ELF-1 (cell line): ENCODE results near the gene LBHD1.
A peak's percentile ranks its signal among the peaks of the same experiment; 100 is the strongest.
"Not testable (repeated sequence)": the region's sequence is repeated elsewhere in the genome, so short reads cannot be mapped to it uniquely, and the experiment has no call there.

Experiments
- DNase-seq: peaks from one replicate; pipeline ENCODE4 v3.0.0-alpha.2; 2016; ENCODE audit warnings: low read depth, low spot score

Gene LBHD1

DNA sequence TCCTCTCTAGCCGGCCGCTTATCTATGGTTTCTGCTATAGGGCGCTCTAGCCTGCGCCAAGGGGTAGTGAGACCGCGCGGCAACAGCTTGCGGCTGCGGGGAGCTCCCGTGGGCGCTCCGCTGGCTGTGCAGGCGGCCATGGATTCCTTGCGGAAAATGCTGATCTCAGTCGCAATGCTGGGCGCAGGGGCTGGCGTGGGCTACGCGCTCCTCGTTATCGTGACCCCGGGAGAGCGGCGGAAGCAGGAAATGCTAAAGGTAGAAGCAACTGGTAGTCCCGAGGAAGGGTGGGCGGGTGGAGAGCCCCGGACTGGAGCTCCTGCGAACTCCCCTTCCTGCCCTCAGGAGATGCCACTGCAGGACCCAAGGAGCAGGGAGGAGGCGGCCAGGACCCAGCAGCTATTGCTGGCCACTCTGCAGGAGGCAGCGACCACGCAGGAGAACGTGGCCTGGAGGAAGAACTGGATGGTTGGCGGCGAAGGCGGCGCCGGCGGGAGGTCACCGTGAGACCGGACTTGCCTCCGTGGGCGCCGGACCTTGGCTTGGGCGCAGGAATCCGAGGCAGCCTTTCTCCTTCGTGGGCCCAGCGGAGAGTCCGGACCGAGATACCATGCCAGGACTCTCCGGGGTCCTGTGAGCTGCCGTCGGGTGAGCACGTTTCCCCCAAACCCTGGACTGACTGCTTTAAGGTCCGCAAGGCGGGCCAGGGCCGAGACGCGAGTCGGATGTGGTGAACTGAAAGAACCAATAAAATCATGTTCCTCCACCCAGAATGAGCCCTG lies at the start of gene LBHD1, which contains the start of gene UQCC3:
Gene LBHD1, minus strand, starts transcription at position 660 of the 782 bp plus-strand sequence. CDS start 2,236 bp downstream, outside the sequence.
Gene UQCC3, plus strand, starts transcription at position 66 of the 782 bp plus-strand sequence. Its CDS starts 73 bp downstream, at position 139.
- peak; percentile 89 for DNase-seq

- DNase-seq = no peak
These were observed 47.4 kb upstream of the LBHD1 start for GRCh38 chr11:62719302-62719978.

- DNase-seq = no peak
These were observed 44.7 kb upstream of the LBHD1 start for GRCh38 chr11:62716816-62717215.

DNA sequence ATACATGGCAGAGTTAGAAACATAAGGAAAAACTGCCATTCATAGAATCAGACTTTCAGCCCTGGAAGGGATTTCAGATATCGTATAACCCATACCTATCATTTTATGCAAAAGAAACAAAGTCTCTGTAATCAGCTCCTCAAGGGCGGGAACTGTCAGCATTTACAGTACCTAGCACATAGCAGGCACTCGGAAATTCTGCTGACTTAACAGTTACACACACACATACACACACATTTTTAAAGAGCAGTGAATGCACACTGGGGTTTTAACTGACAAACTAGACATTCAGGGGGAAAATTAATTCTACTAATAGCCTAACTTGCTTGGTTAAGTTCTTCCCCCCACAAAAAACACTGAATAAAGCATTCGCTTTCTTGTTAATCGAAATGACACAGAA lies 44.1 kb upstream of the LBHD1 start:
- no peak for DNase-seq

GRCh38 chr11:62715150-62716130 lies 43.4 kb upstream of the LBHD1 start:
- no peak for DNase-seq

- peak; percentile 34 for DNase-seq
These were observed 41.3 kb upstream of the LBHD1 start for GRCh38 chr11:62713343-62713742.

DNA sequence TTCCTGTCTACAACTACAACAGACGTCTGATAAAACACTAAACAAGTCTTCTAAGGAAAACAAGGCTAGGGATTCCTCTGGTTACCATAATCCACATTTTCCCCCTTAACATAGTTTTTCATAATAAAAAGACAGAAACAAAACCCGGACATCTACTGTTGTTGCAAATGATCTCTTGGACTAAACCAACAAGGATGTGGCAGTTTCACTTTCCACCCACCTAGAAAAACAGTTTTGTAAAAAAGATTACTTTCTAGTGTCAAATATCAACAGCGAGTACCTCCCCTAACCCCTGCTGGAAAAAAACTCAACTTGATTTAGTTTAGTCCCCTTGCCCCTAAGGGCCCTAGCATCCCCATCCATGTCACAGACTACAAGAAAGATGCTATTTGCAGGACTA lies 40.8 kb upstream of the LBHD1 start:
- no peak for DNase-seq

DNA sequence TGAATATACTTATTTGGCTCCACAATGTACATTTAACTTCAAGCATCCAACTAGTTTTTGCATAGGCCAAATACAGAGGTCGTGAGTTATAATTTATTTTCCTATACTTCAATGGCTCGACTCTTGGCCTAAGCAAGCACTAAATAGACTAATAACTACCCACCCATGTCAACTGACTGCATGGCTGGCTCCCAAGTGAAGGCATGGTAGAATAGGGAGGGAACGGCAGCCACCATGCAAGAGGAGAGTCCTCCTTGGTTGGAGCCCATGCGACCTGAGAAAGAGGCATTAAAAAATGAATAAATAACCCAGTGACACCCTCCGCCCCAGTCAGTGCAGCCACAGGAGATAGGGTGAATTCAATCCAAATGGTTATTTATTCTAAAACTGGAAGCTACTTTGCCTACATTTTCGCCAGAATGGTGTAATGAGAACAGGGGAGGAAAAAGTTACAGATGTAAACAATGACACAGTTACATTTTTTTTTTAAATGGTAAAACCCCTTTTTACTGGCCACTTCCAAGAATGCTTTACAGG lies 40.3 kb upstream of the LBHD1 start:
- no peak for DNase-seq

- DNase-seq = no peak
These were observed 37.9 kb upstream of the LBHD1 start for GRCh38 chr11:62710001-62710345.

GRCh38 chr11:62709247-62710000 lies 37.4 kb upstream of the LBHD1 start:
- DNase-seq = peak; percentile 98

DNA sequence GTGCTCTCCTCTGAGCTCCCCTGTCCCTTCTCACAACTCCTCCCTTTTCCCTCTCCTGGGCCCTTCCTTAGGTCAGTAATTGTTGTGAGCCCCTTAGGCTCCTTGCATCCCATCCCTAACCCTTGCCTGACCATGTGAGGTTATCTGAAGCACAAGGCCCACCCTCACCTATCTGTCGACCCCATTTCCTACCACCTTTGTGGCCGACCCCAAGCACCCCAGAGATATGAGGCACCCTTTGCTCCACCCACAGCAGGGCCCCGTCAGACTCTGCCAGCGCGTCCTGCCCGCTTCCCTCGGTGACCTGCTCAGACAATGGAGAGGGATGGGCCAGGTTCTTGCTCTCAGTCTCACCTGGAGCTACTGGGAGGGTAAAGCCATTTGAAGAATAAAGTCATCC lies 36.7 kb upstream of the LBHD1 start:
- no peak for DNase-seq

DNA sequence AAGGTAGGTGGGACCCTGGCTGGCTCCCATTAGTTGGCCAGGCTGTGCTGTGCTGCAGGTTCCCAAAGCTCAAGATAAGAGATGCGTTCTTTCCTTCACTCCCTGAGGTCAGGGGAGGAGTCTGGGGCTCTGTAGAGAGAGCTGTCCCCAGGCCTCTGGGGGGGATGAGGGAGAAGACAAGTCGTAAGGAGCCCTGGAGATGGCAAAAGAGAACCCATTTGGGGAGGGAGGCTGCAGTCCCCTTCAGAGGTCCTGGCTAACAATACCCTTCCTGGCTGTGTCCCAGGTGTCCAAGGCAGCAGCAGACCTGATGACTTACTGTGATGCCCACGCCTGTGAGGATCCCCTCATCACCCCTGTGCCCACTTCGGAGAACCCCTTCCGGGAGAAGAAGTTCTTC lies 36.3 kb upstream of the LBHD1 start:
- DNase-seq = no peak

DNA sequence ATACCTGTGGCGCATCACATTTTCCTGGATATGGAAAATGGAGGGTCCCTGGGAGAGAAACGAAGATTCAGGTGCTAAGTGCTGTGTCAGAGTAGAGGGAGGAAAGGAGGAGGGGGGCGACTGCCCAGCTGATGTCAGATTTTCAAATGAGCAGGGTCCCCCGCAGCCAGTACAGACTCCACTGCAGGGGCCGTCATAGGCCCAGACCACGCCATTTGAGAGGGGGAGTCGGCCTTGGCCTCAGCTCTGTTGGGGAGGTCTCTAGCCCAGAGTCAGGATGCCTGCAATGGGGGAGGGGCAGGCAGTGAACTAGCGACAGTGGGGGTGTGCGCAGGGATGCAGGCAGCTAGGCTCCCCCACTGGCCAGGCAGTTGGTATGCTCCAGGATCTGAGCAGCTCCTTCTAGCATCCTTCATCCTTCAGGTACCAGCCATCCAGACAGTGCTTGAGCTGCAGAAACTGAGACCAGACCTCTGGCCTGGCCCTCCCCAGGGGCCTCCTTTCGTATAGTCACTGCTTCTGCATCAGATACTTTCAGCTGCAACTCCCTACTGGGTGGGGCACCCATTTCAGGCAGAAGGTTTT lies 35.3 kb upstream of the LBHD1 start, which contains the start of the genes BSCL2 and GNG3:
Gene BSCL2, minus strand, starts transcription at position 148 of the 585 bp plus-strand sequence. CDS start 229 bp downstream, outside the sequence.
Gene GNG3, plus strand, starts transcription at position 400 of the 585 bp plus-strand sequence. CDS start 620 bp downstream, outside the sequence.
- DNase-seq = peak; percentile 94

DNA sequence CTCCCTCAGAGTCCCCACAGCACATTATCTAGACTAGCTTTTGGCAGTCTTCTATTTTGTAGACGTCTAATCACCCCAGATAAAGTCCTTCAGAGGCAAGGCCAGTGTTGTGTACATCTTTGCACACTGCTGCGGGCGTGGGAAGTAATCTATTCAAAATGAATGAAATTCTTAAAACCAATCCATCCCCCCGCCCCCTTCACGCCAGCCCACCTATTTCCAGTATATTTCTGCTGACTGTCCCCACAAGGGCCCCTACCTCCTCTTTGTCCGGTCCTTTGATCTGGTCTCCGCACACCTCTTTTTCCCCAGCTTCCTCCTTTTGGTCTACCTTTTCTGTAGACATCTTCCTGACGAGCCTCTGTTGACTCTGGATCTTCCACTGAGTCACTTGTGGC lies 34.8 kb upstream of the LBHD1 start:
- no peak for DNase-seq

DNA sequence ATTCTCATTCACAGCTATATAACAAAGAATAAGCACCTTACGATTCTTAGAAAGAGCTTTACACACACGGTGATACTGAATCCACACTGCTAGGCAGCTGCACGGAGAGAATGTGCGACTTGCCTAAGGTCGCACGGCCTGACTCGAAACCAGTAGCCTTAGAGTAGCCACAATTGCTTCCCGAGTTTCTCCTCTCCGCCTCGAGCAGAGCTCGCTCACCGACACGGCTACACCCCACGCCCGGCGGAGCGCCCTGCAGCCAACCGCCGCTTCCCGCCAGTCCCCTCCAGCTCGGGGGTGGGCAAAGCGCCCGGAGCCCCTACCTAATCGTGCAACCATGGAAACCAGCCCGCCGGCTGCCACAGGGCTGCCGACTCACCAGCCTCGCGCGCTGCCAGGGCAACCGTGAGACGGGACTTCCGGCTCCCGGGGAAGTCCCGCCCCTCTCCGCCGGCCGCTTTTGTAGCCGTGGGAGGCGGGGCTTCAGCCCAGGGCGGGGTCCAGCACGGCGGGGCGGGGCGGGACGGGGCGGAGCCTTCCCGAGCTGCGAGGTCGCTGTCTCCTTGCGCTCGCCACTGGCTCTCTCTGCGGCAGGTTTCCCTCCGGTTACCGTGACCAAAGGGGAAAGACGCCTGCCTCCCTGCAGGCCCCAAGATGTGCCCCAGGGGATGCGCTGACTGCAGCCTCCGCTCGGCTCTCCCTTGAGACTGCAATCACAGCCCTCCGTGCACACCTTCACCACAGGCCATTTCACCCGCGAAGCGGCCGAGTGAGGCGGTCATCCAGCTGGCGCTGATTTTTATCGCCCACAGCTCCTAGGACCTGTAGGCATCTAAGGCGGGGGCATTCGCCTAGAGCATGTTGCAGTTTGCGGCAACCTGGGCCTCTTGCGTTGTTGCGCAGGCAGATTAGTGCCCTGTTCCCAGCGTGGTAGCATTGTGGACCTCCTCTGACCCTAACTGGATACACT lies 34.1 kb upstream of the LBHD1 start:
- peak; percentile 95 for DNase-seq

DNA sequence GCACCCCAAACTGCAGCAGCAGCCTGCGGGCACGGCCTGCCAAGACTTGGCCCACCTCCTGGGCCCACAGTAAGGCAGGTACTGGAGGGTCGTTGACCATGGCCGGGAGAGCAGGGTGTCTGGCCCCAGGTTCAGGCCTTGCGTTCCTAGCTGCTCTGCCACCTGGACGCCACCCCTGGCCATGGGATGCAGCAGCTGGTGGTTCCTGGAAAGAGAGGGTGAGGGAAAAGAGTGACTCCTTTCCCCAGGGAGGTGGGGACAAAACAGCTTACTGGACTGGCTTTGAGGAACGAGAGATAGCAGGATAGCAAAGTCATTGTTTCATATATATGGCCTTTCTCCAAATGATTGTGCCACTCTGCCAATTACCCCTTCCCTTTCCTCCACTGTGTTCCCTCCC lies 33.3 kb upstream of the LBHD1 start:
- DNase-seq = no peak

- not testable (repeated sequence) for DNase-seq
These were observed 31.9 kb upstream of the LBHD1 start for GRCh38 chr11:62703921-62704320.

DNA sequence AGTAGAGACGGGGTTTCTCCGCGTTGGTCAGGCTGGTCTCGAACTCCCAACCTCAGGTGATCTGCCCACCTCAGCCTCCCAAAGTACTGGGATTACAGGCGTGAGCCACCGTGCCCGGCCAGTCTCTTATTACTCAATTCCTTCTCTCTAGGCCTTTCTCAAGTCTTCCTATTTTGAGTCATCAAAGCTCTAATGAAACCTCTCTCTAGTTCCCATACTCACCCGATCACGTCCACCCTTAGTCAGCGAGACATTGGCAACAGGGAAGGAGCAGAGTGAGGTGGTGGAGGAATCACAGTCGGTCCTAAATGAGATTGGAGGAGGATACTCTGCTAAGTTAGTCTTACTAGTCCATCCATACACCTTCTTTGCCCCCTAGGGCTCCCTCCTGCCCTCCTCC lies 30.2 kb upstream of the LBHD1 start:
- DNase-seq = no peak
